HepG2 (cell line): ENCODE results near the gene LRRC19. TPM values are rescaled to one million over a fixed set of nuclear protein-coding genes. Genes with fewer than 3 reads are reported as not detected.
A peak's percentile ranks its signal among the peaks of the same experiment; 100 is the strongest.

Source experiments
- CENPBD1 ChIP-seq: sonication (generic); formaldehyde crosslinking; IDR thresholded peaks from 2 replicates; pipeline ENCODE4 v1.8.0; 2022; ENCODE audit warnings: missing genetic modification reagents, low read depth, mild to moderate bottlenecking, borderline replicate concordance
- CERS6 ChIP-seq: sonication (generic); formaldehyde crosslinking; IDR thresholded peaks from 2 replicates; pipeline ENCODE4 v1.5.0; 2020; ENCODE audit warnings: missing genetic modification reagents
- FLYWCH1 ChIP-seq: sonication (generic); formaldehyde crosslinking; IDR thresholded peaks from 2 replicates; pipeline ENCODE4 v1.8.1; 2023; ENCODE audit warnings: mild to moderate bottlenecking, missing genetic modification reagents
- FOSL2 ChIP-seq: sonication (generic); formaldehyde crosslinking; IDR thresholded peaks from 2 replicates; pipeline ENCODE4 v1.4.0; 2020; ENCODE audit warnings: missing genetic modification reagents
- IRF2 ChIP-seq: IDR thresholded peaks from 2 replicates; pipeline ENCODE4 v1.6.1; 2018; ENCODE audit warnings: missing genetic modification reagents, missing compliant biosample characterization
- MTF2 ChIP-seq: sonication (generic); formaldehyde crosslinking; IDR thresholded peaks from 2 replicates; pipeline ENCODE4 v1.5.0; 2020; ENCODE audit warnings: missing genetic modification reagents, borderline replicate concordance
- NKX3-1 ChIP-seq: sonication (generic); formaldehyde crosslinking; IDR thresholded peaks from 2 replicates; pipeline ENCODE4 v1.5.0; 2020; ENCODE audit warnings: missing genetic modification reagents
- PREB ChIP-seq: sonication (generic); formaldehyde crosslinking; IDR thresholded peaks from 2 replicates; pipeline ENCODE4 v1.4.0; 2020; ENCODE audit warnings: missing genetic modification reagents
- REXO4 ChIP-seq: sonication (generic); formaldehyde crosslinking; IDR thresholded peaks from 2 replicates; pipeline ENCODE4 v1.8.0; 2022; ENCODE audit warnings: missing genetic modification reagents, mild to moderate bottlenecking, borderline replicate concordance
- SMAD9 ChIP-seq: sonication (generic); formaldehyde crosslinking; IDR thresholded peaks from 2 replicates; pipeline ENCODE4 v1.5.1; 2020; ENCODE audit warnings: mild to moderate bottlenecking, missing genetic modification reagents
- SP140L ChIP-seq: sonication (generic); formaldehyde crosslinking; IDR thresholded peaks from 2 replicates; pipeline ENCODE4 v1.4.0; 2020; ENCODE audit warnings: missing genetic modification reagents, borderline replicate concordance
- TIGD3 ChIP-seq: sonication (generic); formaldehyde crosslinking; IDR thresholded peaks from 2 replicates; pipeline ENCODE4 v1.5.1; 2020; ENCODE audit warnings: mild to moderate bottlenecking, missing genetic modification reagents, borderline replicate concordance
- ZBTB21 ChIP-seq: sonication (generic); formaldehyde crosslinking; IDR thresholded peaks from 2 replicates; pipeline ENCODE4 v1.4.0; 2020; ENCODE audit warnings: missing genetic modification reagents
- ZBTB26 ChIP-seq: IDR thresholded peaks from 2 replicates; pipeline ENCODE4 v1.6.1; 2016; ENCODE audit warnings: missing compliant biosample characterization, missing genetic modification reagents, borderline replicate concordance
- ZBTB7A ChIP-seq: sonication (generic); formaldehyde crosslinking; IDR thresholded peaks from 2 replicates; pipeline ENCODE4 v1.8.0; 2022; ENCODE audit warnings: mild to moderate bottlenecking, missing genetic modification reagents
- ZFP90 ChIP-seq: sonication (generic); formaldehyde crosslinking; IDR thresholded peaks from 2 replicates; pipeline ENCODE4 v1.8.0; 2022; ENCODE audit warnings: missing genetic modification reagents, mild to moderate bottlenecking, inconsistent platforms, borderline replicate concordance
- ZFYVE20 ChIP-seq: sonication (generic); formaldehyde crosslinking; IDR thresholded peaks from 2 replicates; pipeline ENCODE4 v1.8.0; 2023; ENCODE audit warnings: low read depth, mild to moderate bottlenecking, moderate library complexity, missing genetic modification reagents, borderline replicate concordance
- ZNF205 ChIP-seq: IDR thresholded peaks from 2 replicates; pipeline ENCODE4 v1.6.1; 2018; ENCODE audit warnings: missing biosample characterization, missing genetic modification reagents
- ZNF260 ChIP-seq: sonication (generic); formaldehyde crosslinking; IDR thresholded peaks from 2 replicates; pipeline ENCODE4 v1.4.0; 2020; ENCODE audit warnings: missing genetic modification reagents, low read depth, mild to moderate bottlenecking, borderline replicate concordance
- ZNF383 ChIP-seq: sonication (generic); formaldehyde crosslinking; IDR thresholded peaks from 2 replicates; pipeline ENCODE4 v1.4.0; 2020; ENCODE audit warnings: missing genetic modification reagents, mild to moderate bottlenecking, borderline replicate concordance
- ZNF414 ChIP-seq: sonication (generic); formaldehyde crosslinking; IDR thresholded peaks from 2 replicates; pipeline ENCODE4 v1.5.0; 2020; ENCODE audit warnings: missing genetic modification reagents
- ZNF550 ChIP-seq: sonication (generic); formaldehyde crosslinking; IDR thresholded peaks from 2 replicates; pipeline ENCODE4 v1.4.0; 2020; ENCODE audit warnings: mild to moderate bottlenecking, missing genetic modification reagents, borderline replicate concordance
- ZNF709 ChIP-seq: sonication (generic); formaldehyde crosslinking; IDR thresholded peaks from 2 replicates; pipeline ENCODE4 v1.5.0; 2020; ENCODE audit warnings: mild to moderate bottlenecking, missing genetic modification reagents
- polyA plus RNA-seq, 8 experiments: library from polyadenylated mRNA; depleted of rRNA in 3 of 8; stranded (reverse) in 7 of 8; unstranded in 1 of 8; fragments of >200 nt; fragmentation: Illumina TruSeq in 4 of 8; extraction: Trizol in 4 of 8; gene quantifications; 2 replicates each; pipeline versions ENCODE4 v1.2.1 to v1.2.3, GENCODE V29; 2011 to 2016; ENCODE audit warnings: low read depth in 4 of 8, missing spikeins in 1 of 8, mixed read lengths in 1 of 8; ENCODE audit not compliant: insufficient read depth in 1 of 8
- total RNA-seq, 5 experiments: library from RNA; depleted of rRNA; stranded (reverse); fragments of >200 nt; fragmentation: Illumina TruSeq; extraction: Trizol; gene quantifications; 2 replicates each; pipeline ENCODE4 v1.2.3, GENCODE V29; 2016; ENCODE audit warnings: low read depth in 1 of 5

LRRC19 gene
- total and polyA plus RNA-seq, 2 of the 13 experiments (the other 11 are each of a cell fraction or from before 2014, with no cell fraction given): not detected

GRCh38 chr9:26946753-26947727 lies 58.4 kb downstream of the LRRC19 start, which contains the start of gene PLAA (continued):
- TF ChIP-seq ZBTB26 (CRISPR knock-in tag) (no peak), CENPBD1 (CRISPR knock-in tag) (no peak), NKX3-1 (CRISPR knock-in tag) (no peak), ZNF709 (peak; percentile 75; the same call in 1 of the 2 replicates), MTF2 (CRISPR knock-in tag) (peak; percentile 57; the same call in 1 of the 2 replicates), SMAD9 (CRISPR knock-in tag) (no peak), ZNF383 (CRISPR knock-in tag) (0 out of 2 replicates have a peak, but pooled peaks have one; percentile 38), REXO4 (no peak), PREB (CRISPR knock-in tag) (no peak), SP140L (CRISPR knock-in tag) (no peak), ZBTB7A (CRISPR knock-in tag) (no peak), ZFP90 (CRISPR knock-in tag) (no peak), ZNF550 (no peak), FOSL2 (CRISPR knock-in tag) (peak; percentile 13), ZBTB21 (peak; percentile 86), ZFYVE20 (CRISPR knock-in tag) (no peak), TIGD3 (peak; percentile 64; the same call in 1 of the 2 replicates), CERS6 (CRISPR knock-in tag) (no peak), ZNF205 (CRISPR knock-in tag) (no peak), IRF2 (CRISPR knock-in tag) (peak; percentile 57; the same call in 1 of the 2 replicates), ZNF260 (no peak), ZNF414 (CRISPR knock-in tag) (peak; percentile 84), FLYWCH1 (no peak)
